Left kidney (tissue), 2 donors: ENCODE measurements around the gene PAXX. TPM values are rescaled to one million over a fixed set of nuclear protein-coding genes. Genes with fewer than 3 reads are reported as not detected.
"Not testable (repeated sequence)": the region's sequence is repeated elsewhere in the genome, so short reads cannot be mapped to it uniquely, and the experiment has no call there.

Source experiments
- DNase-seq: peaks from one replicate; pipeline ENCODE4 v3.0.0-alpha.2; 2013
- polyA plus RNA-seq: library from polyadenylated mRNA; unstranded; fragments of 120-200 nt; gene quantifications from one replicate; pipeline ENCODE4 v1.2.1, GENCODE V29; 2013; ENCODE audit not compliant: insufficient read length

The PAXX gene
- polyA plus RNA-seq, 1 donor = 23.3 TPM

- DNase-seq = no peak
These were observed 38.6 kb downstream of the PAXX start for GRCh38 chr9:137030538-137031527.

GRCh38 chr9:137031904-137032640 lies 39.9 kb downstream of the PAXX start, which contains the start of gene FUT7:
TSS of gene FUT7 (minus strand) at chr9:137032088. CDS start at chr9:137031991, 97 bp downstream.
- no peak for DNase-seq

- no peak for DNase-seq
These were observed 40.6 kb downstream of the PAXX start for GRCh38 chr9:137032858-137033257.

- not testable (repeated sequence) for DNase-seq
These were observed 41.3 kb downstream of the PAXX start for GRCh38 chr9:137033481-137033880.

GRCh38 chr9:137034039-137034708 lies 42.0 kb downstream of the PAXX start:
- DNase-seq = no peak

- DNase-seq = no peak
These were observed 42.7 kb downstream of the PAXX start for GRCh38 chr9:137034709-137035506.

GRCh38 chr9:137035507-137035834 lies 43.2 kb downstream of the PAXX start:
- DNase-seq = no peak

- DNase-seq = no peak
These were observed 43.7 kb downstream of the PAXX start for GRCh38 chr9:137035937-137036336.

- no peak for DNase-seq
These were observed 44.8 kb downstream of the PAXX start for GRCh38 chr9:137037035-137037434.

- DNase-seq = no peak
These were observed 45.3 kb downstream of the PAXX start for GRCh38 chr9:137037483-137037882.

- DNase-seq = no peak
These were observed 46.7 kb downstream of the PAXX start for GRCh38 chr9:137038916-137039315.

GRCh38 chr9:137039611-137040366 lies 47.6 kb downstream of the PAXX start:
- no peak for DNase-seq

- no peak for DNase-seq
These were observed 48.3 kb downstream of the PAXX start for GRCh38 chr9:137040568-137040967.

- no peak for DNase-seq
These were observed 48.9 kb downstream of the PAXX start for GRCh38 chr9:137041124-137041523.

GRCh38 chr9:137042751-137043727 lies 50.8 kb downstream of the PAXX start:
- DNase-seq = no peak
